HEK293 (cell line): ENCODE data around the gene TPST2.

Source experiments
- CTCF ChIA-PET: fragments of 350-600 bp; formaldehyde crosslinking; extraction: SDS; loops from one replicate; lab custom pipeline; 2021; ENCODE audit warnings: antibody characterized with exemption; lab: Yijun Ruan, JAX
- POLR2A ChIA-PET: fragments of 300-600 bp; formaldehyde crosslinking; extraction: SDS; loops from one replicate; lab custom pipeline; 2020; ENCODE audit warnings: antibody characterized with exemption, inconsistent platforms; lab: Yijun Ruan, JAX
- H3K27ac ChIP-seq: fragments of 200-500 bp; sonication (Bioruptor generic); 2 replicates; pipeline ENCODE4 v1.5.1; 2014; ENCODE audit warnings: low read depth, low read length, control low read depth, inconsistent platforms; ENCODE audit errors: extremely low read depth
- H3K36me3 ChIP-seq, 2 experiments: fragments of 200-500 bp in 1 of 2; sonication (Bioruptor generic) in 1 of 2; 1 replicate in 1 of 2; 2 replicates in 1 of 2; pipeline ENCODE4 v1.5.1; 2014 to 2017; ENCODE audit warnings: inconsistent platforms in 2 of 2, low read length in 2 of 2; ENCODE audit not compliant: control insufficient read depth in 2 of 2, insufficient read depth in 1 of 2
- H3K4me1 ChIP-seq: fragments of 200-500 bp; sonication (Bioruptor generic); 2 replicates; pipeline ENCODE4 v1.5.1; 2014; ENCODE audit warnings: mild to moderate bottlenecking, low read length, inconsistent platforms; ENCODE audit not compliant: control insufficient read depth, insufficient read depth
- H3K4me3 ChIP-seq: 2 replicates; pipeline ENCODE4 v1.5.1; 2011; ENCODE audit warnings: low read depth, mild to moderate bottlenecking, control low read depth, low read length, moderate library complexity
- H3K9me3 ChIP-seq: fragments of 200-500 bp; sonication (Bioruptor generic); 2 replicates; pipeline ENCODE4 v1.5.1; 2014; ENCODE audit warnings: low read depth, low read length, inconsistent platforms; ENCODE audit not compliant: control insufficient read depth, insufficient read depth
- EGR2 ChIP-seq: fragments of 450-650 bp; formaldehyde crosslinking; IDR thresholded peaks from 2 replicates; pipeline ENCODE4 v1.5.1; 2016; ENCODE audit warnings: low read depth, missing biosample characterization, missing genetic modification characterization
- GLIS1 ChIP-seq: fragments of 450-650 bp; formaldehyde crosslinking; IDR thresholded peaks from 2 replicates; pipeline ENCODE4 v1.5.1; 2016; ENCODE audit warnings: missing biosample characterization, missing genetic modification characterization
- GLIS2 ChIP-seq: fragments of 450-650 bp; formaldehyde crosslinking; IDR thresholded peaks from 2 replicates; pipeline ENCODE4 v1.5.1; 2016; ENCODE audit warnings: missing biosample characterization, missing genetic modification characterization
- HOXA7 ChIP-seq: sonication (generic); formaldehyde crosslinking; IDR thresholded peaks from 2 replicates; pipeline ENCODE4 v1.8.1; 2022; ENCODE audit warnings: missing genetic modification reagents, borderline replicate concordance
- HOXD13 ChIP-seq: sonication (generic); formaldehyde crosslinking; IDR thresholded peaks from 2 replicates; pipeline ENCODE4 v1.8.0; 2022; ENCODE audit warnings: missing genetic modification reagents, borderline replicate concordance
- PATZ1 ChIP-seq: fragments of 450-650 bp; formaldehyde crosslinking; IDR thresholded peaks from 2 replicates; pipeline ENCODE4 v1.5.1; 2016; ENCODE audit warnings: missing biosample characterization, missing genetic modification characterization
- PRDM2 ChIP-seq: fragments of 450-650 bp; formaldehyde crosslinking; IDR thresholded peaks from 2 replicates; pipeline ENCODE4 v1.5.1; 2016; ENCODE audit warnings: missing biosample characterization, missing genetic modification characterization, borderline replicate concordance
- RBAK ChIP-seq: fragments of 450-650 bp; formaldehyde crosslinking; IDR thresholded peaks from 2 replicates; pipeline ENCODE4 v1.5.1; 2016; ENCODE audit warnings: missing biosample characterization, missing genetic modification characterization
- SCRT1 ChIP-seq: fragments of 450-650 bp; formaldehyde crosslinking; IDR thresholded peaks from 2 replicates; pipeline ENCODE4 v1.5.1; 2016; ENCODE audit warnings: missing biosample characterization, missing genetic modification characterization, borderline replicate concordance
- SCRT2 ChIP-seq: fragments of 450-650 bp; formaldehyde crosslinking; IDR thresholded peaks from 2 replicates; pipeline ENCODE4 v1.5.1; 2016; ENCODE audit warnings: missing biosample characterization, missing genetic modification characterization
- SP2 ChIP-seq: fragments of 450-650 bp; formaldehyde crosslinking; IDR thresholded peaks from 2 replicates; pipeline ENCODE4 v1.5.1; 2016; ENCODE audit warnings: missing biosample characterization, missing genetic modification characterization
- ZBTB17 ChIP-seq: fragments of 450-650 bp; formaldehyde crosslinking; IDR thresholded peaks from 2 replicates; pipeline ENCODE4 v1.5.1; 2016; ENCODE audit warnings: missing biosample characterization, missing genetic modification characterization
- ZBTB8A ChIP-seq: fragments of 450-650 bp; formaldehyde crosslinking; IDR thresholded peaks from 2 replicates; pipeline ENCODE4 v1.5.1; 2016; ENCODE audit warnings: missing biosample characterization, missing genetic modification characterization
- ZFHX2 ChIP-seq: fragments of 450-650 bp; formaldehyde crosslinking; conservative IDR thresholded peaks from 2 replicates; pipeline ENCODE4 v1.5.1; 2016; ENCODE audit warnings: missing biosample characterization, missing genetic modification characterization
- ZNF184 ChIP-seq: fragments of 450-650 bp; IDR thresholded peaks from 2 replicates; pipeline ENCODE4 v1.5.1; 2018; ENCODE audit warnings: missing biosample characterization, mild to moderate bottlenecking, missing genetic modification characterization
- ZNF292 ChIP-seq: fragments of 450-650 bp; formaldehyde crosslinking; IDR thresholded peaks from 2 replicates; pipeline ENCODE4 v1.5.1; 2016; ENCODE audit warnings: low read depth, missing biosample characterization, missing genetic modification characterization, borderline replicate concordance
- ZNF335 ChIP-seq: fragments of 450-650 bp; formaldehyde crosslinking; conservative IDR thresholded peaks from 2 replicates; pipeline ENCODE4 v1.5.1; 2016; ENCODE audit warnings: missing biosample characterization, missing genetic modification characterization
- ZNF433 ChIP-seq: fragments of 450-650 bp; formaldehyde crosslinking; IDR thresholded peaks from 2 replicates; pipeline ENCODE4 v1.5.1; 2016; ENCODE audit warnings: missing biosample characterization, missing genetic modification characterization, low read depth
- ZNF76 ChIP-seq: fragments of 450-650 bp; formaldehyde crosslinking; IDR thresholded peaks from 2 replicates; pipeline ENCODE4; 2016; ENCODE audit warnings: low read depth, missing biosample characterization, missing genetic modification characterization, borderline replicate concordance
- TF ChIP-seq, protein P1 (sequence below): fragments of 450-650 bp; formaldehyde crosslinking; IDR thresholded peaks from 2 replicates; pipeline ENCODE4 v1.5.1; 2017; ENCODE audit warnings: missing biosample characterization, missing genetic modification characterization
- TF ChIP-seq, protein P2 (sequence below): fragments of 450-650 bp; formaldehyde crosslinking; IDR thresholded peaks from 2 replicates; pipeline ENCODE4 v1.5.1; 2017; ENCODE audit warnings: missing biosample characterization, missing genetic modification characterization
- TF ChIP-seq, protein P3 (sequence below): fragments of 450-650 bp; formaldehyde crosslinking; optimal IDR thresholded peaks from 2 replicates; pipeline ENCODE3; 2016; ENCODE audit warnings: missing biosample characterization, mild to moderate bottlenecking, missing genetic modification characterization

The TPST2 gene

DNA sequence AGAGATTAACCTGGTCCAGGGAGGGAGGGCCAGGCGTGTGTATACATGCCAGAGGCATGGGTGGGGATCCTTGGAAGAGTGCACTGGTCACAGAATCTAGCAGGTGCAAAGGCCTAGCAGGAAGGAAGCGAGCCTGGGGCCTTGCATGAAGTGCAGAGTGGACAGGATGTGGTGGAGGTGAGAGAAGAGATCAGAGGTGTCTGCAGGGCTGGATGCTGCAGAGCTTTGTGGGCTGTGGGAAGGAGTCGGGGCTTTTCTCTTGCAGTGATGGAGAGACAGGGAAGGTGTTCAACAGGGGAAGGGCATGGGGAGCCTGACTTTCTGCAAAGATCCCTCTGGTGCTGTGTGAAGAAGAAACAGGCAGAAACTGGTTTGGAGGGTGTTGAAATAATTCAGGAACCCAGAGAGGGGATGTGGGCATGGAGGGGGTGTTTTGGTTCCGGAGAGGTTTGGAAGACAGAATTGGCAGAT, 2.5 kb upstream of the TPST2 start:
- ChIA-PET CTCF (no interaction called here), POLR2A (no interaction called here)
- Histone ChIP-seq H3K4me1 (no peaks in the 10 kb centered on the region), H3K4me3 (no peak overlapping the region), H3K27ac (no peak overlapping the region), H3K9me3 (no peaks in the 10 kb centered on the region), H3K36me3 (no peaks in the 10 kb centered on the region)
- TF ChIP-seq ZNF184 (tag by site-specific recombination): no peak
- TF ChIP-seq SCRT2 (tag by site-specific recombination): peak; percentile 45; the same call in 1 of the 2 replicates
- no peak for TF ChIP-seq HOXD13 (CRISPR knock-in tag)
- 0 out of 2 replicates have a peak, but pooled peaks have one; percentile 14 for TF ChIP-seq SCRT1

DNA sequence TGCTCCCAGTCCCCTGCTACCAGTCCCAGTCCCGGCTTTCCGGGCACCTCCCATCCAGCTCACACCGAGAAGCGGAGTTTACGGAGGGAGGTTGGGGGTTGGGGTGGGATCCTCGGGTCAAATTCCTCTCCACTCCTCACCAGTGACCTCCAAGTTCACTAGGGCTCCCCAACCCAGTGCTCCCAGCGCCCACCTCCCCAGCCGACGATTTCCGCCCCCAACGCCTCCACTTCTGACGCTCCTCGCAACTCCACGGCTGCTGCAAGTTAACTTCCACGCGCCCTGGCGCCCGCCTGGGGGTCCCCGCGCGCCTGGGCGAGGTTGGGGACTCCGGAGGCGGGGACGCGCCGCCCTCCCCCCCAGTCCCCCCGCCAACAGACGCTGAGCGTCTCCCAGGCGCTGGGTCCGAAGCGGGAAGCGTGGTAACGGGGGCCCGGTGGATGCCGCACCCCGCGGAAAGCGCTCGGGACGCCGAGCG, 526 bp downstream of the TPST2 start:
- no peaks in the 10 kb centered on the region for H3K4me1 ChIP-seq
- H3K9me3 ChIP-seq: no peaks in the 10 kb centered on the region
- ChIA-PET CTCF (interaction anchor here (0.6 to 1.2 kb wide), 2 partner anchors 69 to 225 kb away, joined by 3 read pairs; no protein-coding TSS in a partner anchor), POLR2A (interaction anchor here (1.3 kb wide), 1 partner anchor 106 kb away, joined by 6 read pairs; the partner anchor contains the start of genes HPS4 and SRRD)
- no peak overlapping the region; the same call in 1 of the 2 replicates for H3K27ac ChIP-seq
- no peaks in the 10 kb centered on the region for H3K36me3 ChIP-seq
- H3K4me3 ChIP-seq: peak overlapping the region; percentile 73
- TF ChIP-seq ZBTB17 (tag by site-specific recombination) (peak; percentile 29; the same call in 1 of the 2 replicates), ZNF335 (tag by site-specific recombination) (peak; percentile 37; the same call in 1 of the 2 replicates), RBAK (no peak), ZNF76 (0 out of 2 replicates have a peak, but pooled peaks have one; percentile 17), ZFHX2 (tag by site-specific recombination) (peak; percentile 79), ZBTB8A (tag by site-specific recombination) (peak; percentile 25), ZNF292 (no peak), PRDM2 (tag by site-specific recombination) (no peak), HOXA7 (no peak), EGR2 (tag by site-specific recombination) (peak; percentile 70), PATZ1 (tag by site-specific recombination) (peak; percentile 48; the same call in 1 of the 2 replicates), ZNF433 (tag by site-specific recombination) (no peak), GLIS1 (tag by site-specific recombination) (peak; percentile 62), GLIS2 (peak; percentile 85), SP2 (tag by site-specific recombination) (peak; percentile 28; the same call in 1 of the 2 replicates)
- TF ChIP-seq, protein P1, sequence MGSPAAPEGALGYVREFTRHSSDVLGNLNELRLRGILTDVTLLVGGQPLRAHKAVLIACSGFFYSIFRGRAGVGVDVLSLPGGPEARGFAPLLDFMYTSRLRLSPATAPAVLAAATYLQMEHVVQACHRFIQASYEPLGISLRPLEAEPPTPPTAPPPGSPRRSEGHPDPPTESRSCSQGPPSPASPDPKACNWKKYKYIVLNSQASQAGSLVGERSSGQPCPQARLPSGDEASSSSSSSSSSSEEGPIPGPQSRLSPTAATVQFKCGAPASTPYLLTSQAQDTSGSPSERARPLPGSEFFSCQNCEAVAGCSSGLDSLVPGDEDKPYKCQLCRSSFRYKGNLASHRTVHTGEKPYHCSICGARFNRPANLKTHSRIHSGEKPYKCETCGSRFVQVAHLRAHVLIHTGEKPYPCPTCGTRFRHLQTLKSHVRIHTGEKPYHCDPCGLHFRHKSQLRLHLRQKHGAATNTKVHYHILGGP (tag by site-specific recombination): no peak
- TF ChIP-seq, protein P2, sequence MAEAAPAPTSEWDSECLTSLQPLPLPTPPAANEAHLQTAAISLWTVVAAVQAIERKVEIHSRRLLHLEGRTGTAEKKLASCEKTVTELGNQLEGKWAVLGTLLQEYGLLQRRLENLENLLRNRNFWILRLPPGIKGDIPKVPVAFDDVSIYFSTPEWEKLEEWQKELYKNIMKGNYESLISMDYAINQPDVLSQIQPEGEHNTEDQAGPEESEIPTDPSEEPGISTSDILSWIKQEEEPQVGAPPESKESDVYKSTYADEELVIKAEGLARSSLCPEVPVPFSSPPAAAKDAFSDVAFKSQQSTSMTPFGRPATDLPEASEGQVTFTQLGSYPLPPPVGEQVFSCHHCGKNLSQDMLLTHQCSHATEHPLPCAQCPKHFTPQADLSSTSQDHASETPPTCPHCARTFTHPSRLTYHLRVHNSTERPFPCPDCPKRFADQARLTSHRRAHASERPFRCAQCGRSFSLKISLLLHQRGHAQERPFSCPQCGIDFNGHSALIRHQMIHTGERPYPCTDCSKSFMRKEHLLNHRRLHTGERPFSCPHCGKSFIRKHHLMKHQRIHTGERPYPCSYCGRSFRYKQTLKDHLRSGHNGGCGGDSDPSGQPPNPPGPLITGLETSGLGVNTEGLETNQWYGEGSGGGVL (tag by site-specific recombination): peak; percentile 53
- TF ChIP-seq, protein P3, sequence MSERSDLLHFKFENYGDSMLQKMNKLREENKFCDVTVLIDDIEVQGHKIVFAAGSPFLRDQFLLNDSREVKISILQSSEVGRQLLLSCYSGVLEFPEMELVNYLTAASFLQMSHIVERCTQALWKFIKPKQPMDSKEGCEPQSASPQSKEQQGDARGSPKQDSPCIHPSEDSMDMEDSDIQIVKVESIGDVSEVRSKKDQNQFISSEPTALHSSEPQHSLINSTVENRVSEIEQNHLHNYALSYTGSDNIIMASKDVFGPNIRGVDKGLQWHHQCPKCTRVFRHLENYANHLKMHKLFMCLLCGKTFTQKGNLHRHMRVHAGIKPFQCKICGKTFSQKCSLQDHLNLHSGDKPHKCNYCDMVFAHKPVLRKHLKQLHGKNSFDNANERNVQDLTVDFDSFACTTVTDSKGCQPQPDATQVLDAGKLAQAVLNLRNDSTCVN (tag by site-specific recombination): peak; percentile 89
